HepG2 (cell line): Measurements from ENCODE around the gene PDK2. TPM values are rescaled to one million over a fixed set of nuclear protein-coding genes. Genes with fewer than 3 reads are reported as not detected.

Source experiments
- ATAC-seq: fragments of 200-7000 bp; cut with Tn5 transposase; 3 replicates; pipeline ENCODE4 v1.9.1; 2020; ENCODE audit warnings: mild to moderate bottlenecking, moderate library complexity
- BruUV-seq: library from RNA; stranded (reverse); fragments of 400-500 nt; replicated peaks from 2 replicates; lab custom pipeline; 2021; lab: Mats Ljungman, UMichigan
- CTCF ChIA-PET: fragments of 300-600 bp; formaldehyde crosslinking; extraction: SDS; loops from one replicate; lab custom pipeline; 2021; ENCODE audit warnings: low total read pairs, inconsistent platforms, low intra/inter-chr PET ratio; lab: Yijun Ruan, JAX
- POLR2A ChIA-PET: fragments of 350-600 bp; sonication (Branson Sonifier 250); formaldehyde crosslinking; loops from one replicate; lab custom pipeline; 2020; ENCODE audit warnings: antibody characterized with exemption, inconsistent platforms; lab: Yijun Ruan, JAX
- DNase-seq: peaks from one replicate; pipeline ENCODE4 v3.0.0-alpha.2; 2015; ENCODE audit warnings: low spot score
- FAIRE-seq: peaks from 3 replicates; lab custom pipeline; 2011; peaks lifted over from hg19 to GRCh38; lab: Jason Lieb, UNC
- H2AFZ ChIP-seq: one replicate; pipeline ENCODE4 v1.6.1; 2011; ENCODE audit warnings: low read length, inconsistent platforms
- H3K27ac ChIP-seq: fragments of 300-600 bp; 3 replicates; pipeline ENCODE4 v1.8.0; 2011; ENCODE audit warnings: mixed run types, mild to moderate bottlenecking, mixed read lengths, low read length, inconsistent platforms; ENCODE audit not compliant: insufficient read depth; ENCODE audit errors: extremely low read length
- H3K27me3 ChIP-seq, 2 experiments: fragments of 200-600 bp in 1 of 2; 2 replicates in 1 of 2; 3 replicates in 1 of 2; pipeline versions ENCODE4 v1.6.0 to v1.8.0; 2011; ENCODE audit warnings: low read length in 2 of 2, mild to moderate bottlenecking in 2 of 2, moderate library complexity in 2 of 2, inconsistent platforms in 1 of 2; ENCODE audit not compliant: insufficient read depth in 2 of 2, control insufficient read depth in 1 of 2
- H3K36me3 ChIP-seq, 2 experiments: fragments of 200-600 bp in 1 of 2; replicated peaks in 1 of 2; 2 replicates in 1 of 2; 3 replicates in 1 of 2; pipeline versions ENCODE4 v1.5.1 to v1.8.0; 2011; ENCODE audit warnings: low read length in 2 of 2, inconsistent platforms in 1 of 2; ENCODE audit not compliant: insufficient read depth in 2 of 2, control insufficient read depth in 1 of 2
- H3K4me1 ChIP-seq: 2 replicates; pipeline ENCODE4 v1.5.1; 2012; ENCODE audit warnings: low read length, inconsistent platforms; ENCODE audit not compliant: insufficient read depth
- H3K4me2 ChIP-seq: 2 replicates; pipeline ENCODE4 v1.6.0; 2011; ENCODE audit warnings: low read depth, low read length, inconsistent platforms
- H3K4me3 ChIP-seq, 3 experiments: fragments of 200-600 bp in 1 of 3; sonication (generic), shearing (Covaris generic) in 1 of 3; replicated peaks in 1 of 3; 2 replicates each; pipeline ENCODE4 v1.5.1; 2011 to 2016; ENCODE audit warnings: low read length in 3 of 3, inconsistent platforms in 2 of 3, low read depth in 2 of 3, mild to moderate bottlenecking in 2 of 3, control low read depth in 1 of 3, mixed read lengths in 1 of 3; ENCODE audit not compliant: insufficient read depth in 1 of 3
- H3K79me2 ChIP-seq: one replicate; pipeline ENCODE4 v1.6.1; 2011; ENCODE audit warnings: low read length, inconsistent platforms; ENCODE audit not compliant: insufficient read depth
- H3K9ac ChIP-seq: 2 replicates; pipeline ENCODE4 v1.6.0; 2011; ENCODE audit warnings: mild to moderate bottlenecking, low read depth, low read length, inconsistent platforms; ENCODE audit not compliant: insufficient read depth
- H3K9me3 ChIP-seq: 2 replicates; pipeline ENCODE4 v1.5.1; 2012; ENCODE audit warnings: mild to moderate bottlenecking, low read length
- H4K20me1 ChIP-seq: 2 replicates; pipeline ENCODE4 v1.6.0; 2011; ENCODE audit warnings: inconsistent platforms, mild to moderate bottlenecking, low read length, moderate library complexity; ENCODE audit not compliant: insufficient read depth
- AKAP8 ChIP-seq: sonication (generic); formaldehyde crosslinking; IDR thresholded peaks from 2 replicates; pipeline ENCODE4 v1.5.1; 2020; ENCODE audit warnings: mild to moderate bottlenecking, missing genetic modification reagents
- CEBPZ ChIP-seq: IDR thresholded peaks from 2 replicates; pipeline ENCODE4 v1.6.1; 2012; ENCODE audit warnings: low read length, improper control_type of control experiment
- CENPBD1 ChIP-seq: sonication (generic); formaldehyde crosslinking; IDR thresholded peaks from 2 replicates; pipeline ENCODE4 v1.8.0; 2022; ENCODE audit warnings: missing genetic modification reagents, low read depth, mild to moderate bottlenecking, borderline replicate concordance
- DMTF1 ChIP-seq: sonication (generic); formaldehyde crosslinking; IDR thresholded peaks from 2 replicates; pipeline ENCODE4 v1.4.0; 2020; ENCODE audit warnings: mild to moderate bottlenecking, missing genetic modification reagents
- ELK4 ChIP-seq: sonication (generic); formaldehyde crosslinking; IDR thresholded peaks from 2 replicates; pipeline ENCODE4 v1.9.0; 2021; ENCODE audit warnings: missing genetic modification reagents, borderline replicate concordance
- EP300 ChIP-seq, 3 experiments: sonication (generic) in 1 of 3; formaldehyde crosslinking in 1 of 3; IDR thresholded peaks; 2 replicates each; pipeline versions ENCODE4 v1.5.1 to v1.6.1; 2011 to 2020; ENCODE audit warnings: low read depth in 2 of 3, low read length in 2 of 3, borderline replicate concordance in 1 of 3, improper control_type of control experiment in 1 of 3, mild to moderate bottlenecking in 1 of 3, missing genetic modification reagents in 1 of 3, moderate library complexity in 1 of 3
- GATA4 ChIP-seq: sonication (generic); IDR thresholded peaks from 2 replicates; pipeline ENCODE4 v1.6.1; 2016; ENCODE audit warnings: antibody characterized with exemption, low read depth, borderline replicate concordance
- GATAD1 ChIP-seq: IDR thresholded peaks from 2 replicates; pipeline ENCODE4 v1.6.1; 2016; ENCODE audit warnings: missing genetic modification reagents, missing compliant biosample characterization
- STAG1 ChIP-seq: sonication (generic); formaldehyde crosslinking; IDR thresholded peaks from 2 replicates; pipeline ENCODE4 v1.4.0; 2020; ENCODE audit warnings: missing genetic modification reagents
- ZFYVE20 ChIP-seq: sonication (generic); formaldehyde crosslinking; IDR thresholded peaks from 2 replicates; pipeline ENCODE4 v1.8.0; 2023; ENCODE audit warnings: low read depth, mild to moderate bottlenecking, moderate library complexity, missing genetic modification reagents, borderline replicate concordance
- ZMYM2 ChIP-seq: sonication (generic); formaldehyde crosslinking; IDR thresholded peaks from 2 replicates; pipeline ENCODE4 v1.8.0; 2022; ENCODE audit warnings: mild to moderate bottlenecking, missing genetic modification reagents
- ZNF3 ChIP-seq: IDR thresholded peaks from 2 replicates; pipeline ENCODE4 v1.7.0; 2017; ENCODE audit warnings: inconsistent platforms
- ZNF414 ChIP-seq: sonication (generic); formaldehyde crosslinking; IDR thresholded peaks from 2 replicates; pipeline ENCODE4 v1.5.0; 2020; ENCODE audit warnings: missing genetic modification reagents
- WGBS: methylation state at CpG from one replicate; pipeline ENCODE4 v1.1.6; 2017; ENCODE audit warnings: low lambda C conversion rate; 5-methylcytosine and 5-hydroxymethylcytosine counted together
- in situ Hi-C: cut with HindIII; loops from 2 replicates; pipeline ENCODE4 v1.10.0; 2017; ENCODE audit warnings: low pct_unique_long_range_greater_than_20kb; ENCODE audit not compliant: extremely low pct_ligation_motif_present
- intact Hi-C: fragments of 100-400 bp; cut with micrococcal nuclease; formaldehyde crosslinking; loops from one replicate; pipeline ENCODE4 v1.10.0; 2022; ENCODE audit not compliant: unreplicated experiment
- polyA plus RNA-seq, 8 experiments: library from polyadenylated mRNA; depleted of rRNA in 3 of 8; stranded (reverse) in 7 of 8; unstranded in 1 of 8; fragments of >200 nt; fragmentation: Illumina TruSeq in 4 of 8; extraction: Trizol in 4 of 8; gene quantifications; 2 replicates each; pipeline versions ENCODE4 v1.2.1 to v1.2.3, GENCODE V29; 2011 to 2016; ENCODE audit warnings: low read depth in 4 of 8, missing spikeins in 1 of 8, mixed read lengths in 1 of 8; ENCODE audit not compliant: insufficient read depth in 1 of 8
- total RNA-seq, 5 experiments: library from RNA; depleted of rRNA; stranded (reverse); fragments of >200 nt; fragmentation: Illumina TruSeq; extraction: Trizol; gene quantifications; 2 replicates each; pipeline ENCODE4 v1.2.3, GENCODE V29; 2016; ENCODE audit warnings: low read depth in 1 of 5

Gene PDK2
- total and polyA plus RNA-seq, 2 of the 13 experiments (the other 11 are each of a cell fraction or from before 2014, with no cell fraction given): 18.5 to 59.7 TPM

- TF ChIP-seq CENPBD1 (CRISPR knock-in tag) (no peak), ZFYVE20 (CRISPR knock-in tag) (no peak), ZNF414 (CRISPR knock-in tag) (no peak), ELK4 (no peak)
Observed at GRCh38 chr17:50047083-50047482, 48.1 kb upstream of the PDK2 start (continued).

GRCh38 chr17:50047488-50048126 is 47.5 kb upstream of the PDK2 start:
- Histone ChIP-seq H3K79me2 (no peaks in the 10 kb centered on the region), H4K20me1 (no peaks in the 10 kb centered on the region), H2AFZ (no peak overlapping the region), H3K4me1 (peaks cover 9% of the 10 kb centered on the region), H3K9me3 (no peaks in the 10 kb centered on the region), H3K9ac (no peak overlapping the region), H3K36me3 (no peaks in the 10 kb centered on the region), H3K4me3 (no peak overlapping the region), H3K27ac (no peak overlapping the region), H3K27me3 (peaks cover 4 to 23% of the 10 kb centered on the region in 2 experiments; a peak in 2 of 5 replicates), H3K4me2 (no peak overlapping the region)
- DNase-seq (no peak), ATAC-seq (no peak), FAIRE-seq (no peak)
- in situ Hi-C loops: no loop called here
- ChIA-PET CTCF (no interaction called here), POLR2A (no interaction called here)
- BruUV-seq: no TSS peak
- intact Hi-C loops: no loop called here
- 17% methylated on average over 9 of the region's 9 CpGs for WGBS
- TF ChIP-seq STAG1 (CRISPR knock-in tag): no peak
- TF ChIP-seq GATAD1: no peak
- no peak for TF ChIP-seq AKAP8
- no peak for TF ChIP-seq ZMYM2 (CRISPR knock-in tag)
- no peak for TF ChIP-seq GATA4
- TF ChIP-seq EP300 (IDR thresholded peaks at IDR 0.05; ENCODE audit: low read depth in 2 of 2, low read length in 2 of 2): no peak
- TF ChIP-seq EP300 (CRISPR knock-in tag; IDR thresholded peaks at IDR 0.05; ENCODE audit: borderline replicate concordance): no peak
- no peak for TF ChIP-seq ZNF414 (CRISPR knock-in tag)
- no peak for TF ChIP-seq DMTF1
- no peak for TF ChIP-seq ZNF3 (CRISPR knock-in tag)
- no peak for TF ChIP-seq CEBPZ
